H9 (cell line): Measurements from ENCODE around the gene PATE4. TPM values are rescaled to one million over a fixed set of nuclear protein-coding genes. Genes with fewer than 3 reads are reported as not detected.
"Not testable (repeated sequence)": the region's sequence is repeated elsewhere in the genome, so short reads cannot be mapped to it uniquely, and the experiment has no call there.

ENCODE experiments used
- DNase-seq: peaks from one replicate; pipeline ENCODE4 v3.0.0-alpha.2; 2017
- H2AFZ ChIP-seq: one replicate; pipeline ENCODE4 v1.6.1; 2013; ENCODE audit warnings: mild to moderate bottlenecking, low read length, control low read depth, moderate library complexity
- H2AK5ac ChIP-seq: 2 replicates; pipeline ENCODE4 v1.6.1; 2013; ENCODE audit warnings: low read length, control low read depth, mixed read lengths; ENCODE audit not compliant: insufficient read length
- H2BK120ac ChIP-seq: one replicate; pipeline ENCODE4 v1.6.1; 2013; ENCODE audit warnings: low read depth, mild to moderate bottlenecking, low read length, control low read depth, inconsistent platforms; ENCODE audit not compliant: poor library complexity, severe bottlenecking
- H2BK12ac ChIP-seq: 2 replicates; pipeline ENCODE4 v1.6.1; 2013; ENCODE audit warnings: low read length, control low read depth, mixed read lengths, low read depth; ENCODE audit not compliant: insufficient read length
- H2BK15ac ChIP-seq: 2 replicates; pipeline ENCODE4 v1.6.1; 2013; ENCODE audit warnings: low read depth, low read length, control low read depth
- H2BK20ac ChIP-seq: one replicate; pipeline ENCODE4 v1.6.1; 2013; ENCODE audit warnings: low read depth, mild to moderate bottlenecking, low read length, control low read depth, inconsistent platforms; ENCODE audit not compliant: poor library complexity, severe bottlenecking
- H2BK5ac ChIP-seq: 2 replicates; pipeline ENCODE4 v1.6.1; 2013; ENCODE audit warnings: low read length, control low read depth, mixed read lengths; ENCODE audit not compliant: insufficient read length
- H3K14ac ChIP-seq: 2 replicates; pipeline ENCODE4 v1.6.1; 2013; ENCODE audit warnings: low read length, control low read depth; ENCODE audit not compliant: insufficient read depth
- H3K18ac ChIP-seq: 2 replicates; pipeline ENCODE4 v1.6.1; 2013; ENCODE audit warnings: low read depth, mild to moderate bottlenecking, mixed read lengths, low read length, control low read depth; ENCODE audit not compliant: insufficient read length
- H3K23ac ChIP-seq: 2 replicates; pipeline ENCODE4 v1.6.1; 2013; ENCODE audit warnings: low read length, control low read depth, mixed read lengths, low read depth; ENCODE audit not compliant: insufficient read length
- H3K23me2 ChIP-seq: 2 replicates; pipeline ENCODE4 v1.6.1; 2013; ENCODE audit warnings: low read depth, mild to moderate bottlenecking, mixed read lengths, low read length, control low read depth; ENCODE audit not compliant: insufficient read length, poor library complexity, severe bottlenecking
- H3K27ac ChIP-seq: 2 replicates; pipeline ENCODE4 v1.5.1; 2013; ENCODE audit warnings: low read length, control low read depth, mixed read lengths, low read depth; ENCODE audit not compliant: insufficient read length
- H3K27me3 ChIP-seq: 2 replicates; pipeline ENCODE4 v1.6.1; 2013; ENCODE audit warnings: low read length, control low read depth, inconsistent platforms; ENCODE audit not compliant: insufficient read depth
- H3K4ac ChIP-seq: 2 replicates; pipeline ENCODE4 v1.6.1; 2013; ENCODE audit warnings: low read depth, mild to moderate bottlenecking, control low read depth, inconsistent platforms, low read length, moderate library complexity
- H3K4me1 ChIP-seq: 2 replicates; pipeline ENCODE4 v1.6.1; 2013; ENCODE audit warnings: low read length, control low read depth, inconsistent platforms; ENCODE audit not compliant: insufficient read depth
- H3K4me2 ChIP-seq: 2 replicates; pipeline ENCODE4 v1.6.1; 2013; ENCODE audit warnings: low read length, control low read depth, mixed read lengths; ENCODE audit not compliant: insufficient read length, insufficient read depth
- H3K56ac ChIP-seq: 2 replicates; pipeline ENCODE4 v1.6.1; 2013; ENCODE audit warnings: low read depth, mild to moderate bottlenecking, mixed read lengths, low read length, control low read depth; ENCODE audit not compliant: insufficient read length
- H3K79me1 ChIP-seq: 2 replicates; pipeline ENCODE4 v1.6.1; 2013; ENCODE audit warnings: low read depth, mild to moderate bottlenecking, moderate library complexity, low read length, control low read depth, inconsistent platforms; ENCODE audit not compliant: insufficient read depth, poor library complexity, severe bottlenecking
- H3K79me2 ChIP-seq: 2 replicates; pipeline ENCODE4 v1.6.1; 2013; ENCODE audit warnings: low read length, control low read depth, inconsistent platforms; ENCODE audit not compliant: insufficient read depth
- H3K9ac ChIP-seq: 2 replicates; pipeline ENCODE4 v1.6.1; 2013; ENCODE audit warnings: low read length, control low read depth, mixed read lengths; ENCODE audit not compliant: insufficient read length; ENCODE audit errors: extremely low read depth
- H3K9me3 ChIP-seq: one replicate; pipeline ENCODE4 v1.6.1; 2013; ENCODE audit warnings: low read depth, low read length, inconsistent platforms; ENCODE audit not compliant: control insufficient read depth
- H3T11ph ChIP-seq: one replicate; pipeline ENCODE4 v1.6.1; 2013; ENCODE audit warnings: mild to moderate bottlenecking, low read length, control low read depth, inconsistent platforms
- H4K20me1 ChIP-seq: one replicate; pipeline ENCODE4 v1.6.1; 2013; ENCODE audit not compliant: control insufficient read depth, insufficient read length, insufficient read depth
- H4K5ac ChIP-seq: 2 replicates; pipeline ENCODE4 v1.6.1; 2013; ENCODE audit warnings: low read depth, mild to moderate bottlenecking, mixed read lengths, low read length, control low read depth; ENCODE audit not compliant: insufficient read length
- H4K8ac ChIP-seq: replicated peaks from 2 replicates; pipeline ENCODE4 v1.6.1; 2013; ENCODE audit warnings: low read length, control low read depth, mixed read lengths, low read depth; ENCODE audit not compliant: insufficient read length
- H4K91ac ChIP-seq: 2 replicates; pipeline ENCODE4 v1.6.1; 2013; ENCODE audit warnings: low read depth, mild to moderate bottlenecking, moderate library complexity, mixed read lengths, low read length, control low read depth; ENCODE audit not compliant: insufficient read length
- H3K27ac Mint-ChIP-seq, 3 experiments: 2 replicates in 2 of 3; 3 replicates in 1 of 3; pipeline ENCODE4 v1.8.0; 2020 to 2021; ENCODE audit warnings: mixed read lengths in 3 of 3, mild to moderate bottlenecking in 1 of 3, moderate library complexity in 1 of 3
- H3K27me3 Mint-ChIP-seq: 2 replicates; pipeline ENCODE4 v1.8.0; 2021; ENCODE audit warnings: low read depth, mild to moderate bottlenecking, moderate library complexity, mixed read lengths
- H3K36me3 Mint-ChIP-seq, 3 experiments: 2 replicates in 2 of 3; 3 replicates in 1 of 3; pipeline ENCODE4 v1.8.0; 2020 to 2021; ENCODE audit warnings: low read depth in 3 of 3, mixed read lengths in 3 of 3; ENCODE audit not compliant: insufficient read depth in 1 of 3
- H3K4me1 Mint-ChIP-seq, 2 experiments: 2 replicates each; pipeline ENCODE4 v1.8.0; 2020; ENCODE audit warnings: mixed read lengths in 2 of 2
- H3K4me3 Mint-ChIP-seq, 2 experiments: 2 replicates in 1 of 2; 3 replicates in 1 of 2; pipeline ENCODE4 v1.8.0; 2020 to 2021; ENCODE audit warnings: mild to moderate bottlenecking in 2 of 2, mixed read lengths in 2 of 2, moderate library complexity in 1 of 2
- H3K9me3 Mint-ChIP-seq, 2 experiments: 2 replicates in 1 of 2; 3 replicates in 1 of 2; pipeline ENCODE4 v1.8.0; 2020; ENCODE audit warnings: mild to moderate bottlenecking in 2 of 2, mixed read lengths in 2 of 2, moderate library complexity in 1 of 2
- CTCF ChIP-seq: fragments of 200-600 bp; sonication (generic); conservative IDR thresholded peaks from 3 replicates; pipeline ENCODE4 v1.8.0; 2021; ENCODE audit warnings: antibody characterized with exemption, mild to moderate bottlenecking
- WGBS: extraction: QIAGEN DNeasy Blood & Tissue Kit; methylation state at CpG from one replicate; pipeline ENCODE4 v1.1.7; 2013; ENCODE audit warnings: missing lambda C conversion rate, low lambda C conversion rate, mixed read lengths; ENCODE audit not compliant: insufficient read length; ENCODE audit errors: extremely low coverage; 5-methylcytosine and 5-hydroxymethylcytosine counted together
- total RNA-seq: library from RNA; stranded (reverse); gene quantifications from 2 replicates; pipeline ENCODE4 v1.2.1, GENCODE V29; 2021

The PATE4 gene
- total RNA-seq, 1 experiment from 2014 or later, result not detected

- no peak overlapping the region for H3K4me3 Mint-ChIP-seq
- H2BK12ac ChIP-seq, result no peak overlapping the region
- no peak overlapping the region for H2AFZ ChIP-seq
- H3K9ac ChIP-seq, result no peak overlapping the region
- no peak overlapping the region for H4K5ac ChIP-seq
- no peak overlapping the region for H3K18ac ChIP-seq
- no peaks in the 10 kb centered on the region for H4K20me1 ChIP-seq
- no peak overlapping the region for H3K27ac Mint-ChIP-seq
- no peak overlapping the region for H3K4ac ChIP-seq
- H3K79me2 ChIP-seq, result no peaks in the 10 kb centered on the region
- H2AK5ac ChIP-seq, result no peak overlapping the region
- H3K27me3 ChIP-seq, result no peaks in the 10 kb centered on the region
- H3K14ac ChIP-seq, result no peak overlapping the region
- H2BK20ac ChIP-seq, result no peak overlapping the region
- no peak for TF ChIP-seq CTCF
- no peak overlapping the region for H3T11ph ChIP-seq
- no peak overlapping the region for H4K8ac ChIP-seq
- peaks cover 19 to 25% of the 10 kb centered on the region in 2 experiments for H3K9me3 Mint-ChIP-seq
- no peak for DNase-seq
- no peak overlapping the region for H3K23ac ChIP-seq
- peaks cover 7 to 11% of the 10 kb centered on the region in 2 experiments for H3K4me1 Mint-ChIP-seq
- no peak overlapping the region for H4K91ac ChIP-seq
- H3K9me3 ChIP-seq, result no peaks in the 10 kb centered on the region
- H3K79me1 ChIP-seq, result no peaks in the 10 kb centered on the region
- no peaks in the 10 kb centered on the region for H3K4me1 ChIP-seq
- peaks cover 6 to 18% (median 13%) of the 10 kb centered on the region in 3 experiments; a peak in 5 of 7 replicates for H3K36me3 Mint-ChIP-seq
- H3K27ac ChIP-seq, result no peak overlapping the region
- H3K4me2 ChIP-seq, result no peak overlapping the region
- H2BK5ac ChIP-seq, result no peak overlapping the region
- peaks cover 6% of the 10 kb centered on the region for H3K27me3 Mint-ChIP-seq
- no peaks in the 10 kb centered on the region for H3K23me2 ChIP-seq
- no peak overlapping the region for H2BK120ac ChIP-seq
- H3K56ac ChIP-seq, result no peak overlapping the region
- H2BK15ac ChIP-seq, result no peak overlapping the region
Observed at GRCh38 chr11:125846188-125846587, 13.1 kb downstream of the PATE4 start.

- not testable (repeated sequence) for H3K9me3 ChIP-seq, H3K4me3 Mint-ChIP-seq, H3K27me3 ChIP-seq, H2BK12ac ChIP-seq, H2BK20ac ChIP-seq, H3K9ac ChIP-seq, H3K23me2 ChIP-seq, H4K91ac ChIP-seq, H3K79me2 ChIP-seq, H3K56ac ChIP-seq, H3K4me2 ChIP-seq, H4K5ac ChIP-seq, H4K8ac ChIP-seq, H4K20me1 ChIP-seq, H2AK5ac ChIP-seq, H3K14ac ChIP-seq, H3K4ac ChIP-seq, H3K27me3 Mint-ChIP-seq, H2BK120ac ChIP-seq, H3K18ac ChIP-seq, DNase-seq, H3K4me1 ChIP-seq, H3K23ac ChIP-seq, H2AFZ ChIP-seq, H2BK5ac ChIP-seq, H3K4me1 Mint-ChIP-seq, H3T11ph ChIP-seq, H3K27ac ChIP-seq, H3K27ac Mint-ChIP-seq, H2BK15ac ChIP-seq, H3K79me1 ChIP-seq
- Mint-ChIP-seq H3K36me3 (peaks cover 3 to 24% (median 15%) of the 10 kb centered on the region in 3 experiments), H3K9me3 (peaks cover 40 to 50% of the 10 kb centered on the region in 2 experiments)
- WGBS, result no CpG with 5 or more reads among the region's 9 CpGs
Observed at GRCh38 chr11:125857670-125858069, 24.6 kb downstream of the PATE4 start.
